Dedifferentiated amniotic fluid mesenchymal stem cell (primary cell): ENCODE results near the gene NUDT17.

Experiments
- DNase-seq: peaks from one replicate; pipeline ENCODE4 v3.0.0-alpha.2; 2016; ENCODE audit errors: extremely low spot score

Gene NUDT17

DNA sequence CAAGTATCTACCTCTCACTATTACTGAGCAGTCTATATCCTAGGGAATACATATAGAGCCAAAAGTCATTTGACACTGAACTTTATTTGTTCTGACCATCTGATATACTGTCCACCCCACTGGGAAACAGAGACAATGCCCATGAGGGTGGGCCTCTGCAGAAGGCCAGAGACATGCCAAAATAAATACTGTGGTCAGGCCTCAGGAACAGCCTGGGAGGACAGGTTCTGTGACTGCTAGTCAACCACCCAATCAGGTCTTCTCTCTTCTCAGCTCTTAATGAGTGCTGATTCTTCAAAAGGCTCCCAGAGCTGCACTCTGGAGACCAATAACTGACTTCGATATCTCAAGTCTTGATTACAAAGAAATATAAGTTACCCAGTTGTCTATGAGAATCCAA, 45.7 kb downstream of the NUDT17 start:
- no peak for DNase-seq

DNA sequence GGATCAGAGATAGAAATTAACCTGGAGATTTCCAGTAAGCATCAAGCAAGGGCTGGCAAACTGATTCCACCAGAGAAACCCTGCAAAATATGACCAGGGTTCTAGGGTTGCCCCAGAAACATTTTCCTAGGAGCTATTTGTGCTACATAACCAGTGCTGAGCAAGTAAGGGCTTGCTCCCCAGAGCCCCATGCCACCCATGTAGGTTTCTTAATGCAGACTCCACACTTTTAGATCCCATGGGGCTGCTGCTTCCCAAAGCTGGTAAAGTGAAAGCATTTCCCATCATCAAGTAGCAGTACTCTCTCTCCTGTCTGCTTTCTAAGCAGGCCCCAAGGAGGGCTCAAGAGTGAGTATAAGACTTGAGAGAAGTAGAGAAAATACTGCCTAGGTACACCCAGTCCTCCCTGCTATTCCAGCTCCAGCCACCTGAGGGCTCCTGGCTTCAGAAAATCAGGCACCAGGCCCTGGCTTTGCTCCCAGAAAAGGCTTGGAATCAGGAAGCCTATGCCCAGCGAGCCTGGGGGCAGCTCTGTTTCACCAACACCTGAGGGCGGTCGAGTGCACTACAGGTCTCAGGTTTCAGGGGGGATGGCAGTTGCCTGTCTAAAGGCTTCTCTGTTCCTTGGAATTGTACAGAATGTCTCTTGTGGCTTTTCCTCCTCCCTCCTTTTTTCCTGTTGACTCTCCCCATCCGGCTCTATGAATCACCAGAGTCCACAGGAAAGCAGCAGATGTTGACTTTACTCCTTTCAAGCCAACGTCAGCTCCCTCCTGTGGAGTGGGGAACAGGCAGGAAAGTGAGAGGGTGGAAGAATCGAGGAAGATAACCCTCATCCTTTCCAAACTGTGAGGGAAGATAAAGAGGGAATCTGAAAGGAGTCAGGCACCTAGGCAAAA, 46.4 kb downstream of the NUDT17 start:
- DNase-seq: peak; percentile 94

DNA sequence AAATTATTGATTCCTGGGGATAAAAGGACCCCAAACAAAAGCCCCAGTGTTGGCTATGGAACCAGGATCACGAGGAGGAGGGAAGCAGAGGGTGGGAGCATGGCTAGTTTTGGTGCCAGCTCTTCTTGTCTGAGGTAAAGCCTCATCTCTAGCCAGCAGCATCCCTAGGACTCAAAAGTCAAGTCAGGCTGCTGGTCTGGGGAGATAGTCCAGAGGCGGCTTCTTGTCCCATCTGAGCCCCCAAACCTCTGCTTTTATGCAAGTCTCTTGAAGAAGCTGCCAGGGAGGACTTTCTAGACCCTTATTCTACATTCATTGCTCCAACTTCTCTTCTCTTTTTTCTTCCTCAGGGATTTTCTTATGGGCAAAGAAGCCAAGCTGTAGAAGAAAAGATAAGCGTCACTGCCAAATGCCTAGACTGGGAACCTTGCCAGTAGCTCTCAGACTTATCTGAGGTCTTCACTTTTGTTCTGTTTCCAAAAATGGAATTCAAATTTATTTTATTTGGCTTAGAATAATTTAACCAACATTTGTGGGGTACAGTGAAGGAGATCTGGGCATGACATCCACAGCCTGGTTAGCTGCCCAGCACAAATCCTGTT, 47.2 kb downstream of the NUDT17 start:
- no peak for DNase-seq

DNA sequence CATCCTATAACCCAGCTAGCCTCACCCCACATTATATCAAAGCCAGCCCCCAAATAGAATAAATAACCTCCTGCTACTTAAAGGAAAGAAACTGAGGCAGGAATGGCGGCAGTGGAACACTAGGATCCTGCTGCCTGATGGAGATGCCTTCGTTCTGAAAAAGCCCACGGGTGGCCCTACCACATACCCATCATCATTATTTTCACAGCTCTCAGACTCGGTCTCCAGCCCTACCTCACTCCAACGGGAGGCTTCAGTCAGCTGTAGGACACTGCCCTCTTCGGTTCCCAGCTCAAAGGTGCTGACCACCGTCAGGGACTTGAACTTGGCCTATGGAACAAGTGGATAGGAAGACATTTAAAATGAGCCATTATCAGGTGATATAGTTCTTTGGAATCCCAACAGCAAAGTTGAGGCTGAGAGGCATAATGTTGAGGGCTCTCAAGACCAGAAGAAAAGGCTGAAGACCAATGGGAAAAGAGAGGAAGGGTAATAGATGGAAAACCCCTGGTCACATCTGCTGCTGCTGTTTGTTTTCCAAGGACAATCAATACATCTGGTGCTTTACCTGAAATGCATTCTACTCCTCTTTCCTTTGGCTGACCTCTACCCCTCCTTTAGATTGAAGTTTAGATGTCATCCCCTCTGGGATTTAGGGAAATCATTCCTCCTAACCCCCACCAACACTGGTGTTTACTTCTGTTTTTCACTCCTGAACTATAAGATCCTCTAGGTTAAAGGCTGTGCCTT, 48.1 kb downstream of the NUDT17 start:
- no peak for DNase-seq

DNA sequence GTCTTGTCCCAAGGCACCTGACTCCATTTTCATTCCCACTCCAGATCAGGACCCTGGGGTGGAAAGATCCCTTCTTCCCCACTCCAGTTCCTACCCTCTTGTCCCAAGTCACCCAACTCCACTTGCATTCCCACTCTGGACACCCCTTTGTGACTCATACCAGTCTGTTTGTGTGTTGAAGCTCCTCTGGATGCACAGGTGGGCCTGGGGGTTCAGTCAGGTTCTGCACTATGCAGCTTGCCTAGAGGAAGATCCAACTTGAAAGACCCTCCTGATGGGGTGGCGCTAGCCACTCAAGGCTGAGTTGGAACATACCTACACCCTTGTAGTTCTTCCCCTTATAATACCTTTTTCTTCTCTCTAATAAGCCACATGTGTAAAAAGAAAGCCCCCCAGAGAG, 50.0 kb downstream of the NUDT17 start:
- DNase-seq: no peak

DNA sequence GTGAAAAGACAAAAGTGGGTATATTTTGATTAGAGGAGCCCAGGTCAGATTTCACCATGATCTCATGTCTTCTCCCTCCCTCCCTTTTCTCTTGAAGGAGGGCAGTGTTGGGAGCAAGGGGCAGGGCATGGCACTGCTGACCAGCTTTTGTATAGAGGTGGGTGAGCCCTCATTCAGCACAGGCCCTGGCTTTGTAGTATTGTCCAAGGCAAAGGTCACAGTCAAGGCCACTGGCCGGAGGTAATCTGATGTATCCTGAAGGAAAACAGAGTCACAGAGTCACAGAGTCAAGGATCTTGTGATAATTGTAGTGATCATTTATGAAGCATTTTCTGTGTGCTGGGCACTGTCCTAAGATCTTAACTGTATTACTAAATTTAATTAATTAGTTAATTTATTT, 52.5 kb downstream of the NUDT17 start:
- no peak for DNase-seq
